ENCODE measurements around the gene PRKN. TPM values are rescaled to one million over a fixed set of nuclear protein-coding genes. Genes with fewer than 3 reads are reported as not detected.

The PRKN gene
- total and polyA plus RNA-seq, 2 donors (not counting 3 experiments of a cell fraction or from before 2014, with no cell fraction given), result 0.06 TPM; not detected in 1

- intact Hi-C loops (cut with micrococcal nuclease), result no loop called here
- no peak overlapping the region for H3K27ac ChIP-seq (ENCODE audit: insufficient read depth, low read depth, low read length)
- H3K27me3 ChIP-seq (ENCODE audit: control insufficient read depth in 2 of 2, insufficient read depth in 2 of 2, low read length in 2 of 2), result no peaks in the 10 kb centered on the region
- dilution Hi-C loops (cut with MboI; ENCODE audit: extremely low pct_ligation_motif_present, low sequenced_read_pairs), result no loop called here
- BruUV-seq (replicated peaks), result no TSS peak
- no peak overlapping the region for H2AFZ ChIP-seq (ENCODE audit: low read depth, low read length)
- no peak overlapping the region for H3K9ac ChIP-seq (replicated peaks; ENCODE audit: extremely low read depth, insufficient read depth, low read length)
- H3K79me2 ChIP-seq (ENCODE audit: control insufficient read depth, insufficient read depth, low read length), result no peaks in the 10 kb centered on the region
- no peak for FAIRE-seq
- TF ChIP-seq JUN (IDR thresholded peaks at IDR 0.05; ENCODE audit: borderline replicate concordance, insufficient read depth, insufficient read length, low read depth) (no peak), FOS (IDR thresholded peaks at IDR 0.05; ENCODE audit: borderline replicate concordance, insufficient read depth, low read length) (no peak), POLR2AphosphoS5 (IDR thresholded peaks at IDR 0.05; ENCODE audit: insufficient read depth, low read depth, low read length) (no peak), MYC (IDR thresholded peaks at IDR 0.05; ENCODE audit: low read depth, low read length) (no peak), GATA2 (IDR thresholded peaks at IDR 0.05; ENCODE audit: insufficient read depth, insufficient read length, low read depth, low read length) (no peak), EZH2 (IDR thresholded peaks at IDR 0.05; ENCODE audit: borderline replicate concordance, low read depth, low read length, severe bottlenecking) (no peak), MAX (IDR thresholded peaks at IDR 0.05; ENCODE audit: insufficient read depth, insufficient read length) (no peak), CTCF (IDR thresholded peaks at IDR 0.05; ENCODE audit: extremely low read depth in 1 of 2, insufficient read depth in 1 of 2, low read depth in 1 of 2, low read length in 2 of 2) (no peak), POLR2A (IDR thresholded peaks at IDR 0.05; ENCODE audit: low read depth, low read length) (no peak)
- no peaks in the 10 kb centered on the region for H3K9me3 ChIP-seq (replicated peaks; ENCODE audit: control insufficient read depth, insufficient read depth, low read length)
- H3K4me3 ChIP-seq (replicated peaks in 1 of 3; ENCODE audit: insufficient read depth in 1 of 3, low read depth in 1 of 3, low read length in 3 of 3), result no peak overlapping the region
- no peaks in the 10 kb centered on the region for H4K20me1 ChIP-seq (replicated peaks; ENCODE audit: control insufficient read depth, extremely low read depth, insufficient read depth, low read length)
- H3K9me1 ChIP-seq (replicated peaks; ENCODE audit: control insufficient read depth, extremely low read depth, insufficient read depth, low read length), result no peaks in the 10 kb centered on the region
- H3K36me3 ChIP-seq (ENCODE audit: control insufficient read depth in 2 of 2, extremely low read depth in 1 of 2, insufficient read depth in 2 of 2, low read length in 2 of 2), result no peaks in the 10 kb centered on the region
- POLR2A ChIA-PET, result no interaction called here
- no peak for DNase-seq (ENCODE audit: low read depth, low spot score)
- H3K4me1 ChIP-seq (ENCODE audit: control insufficient read depth, extremely low read depth, insufficient read depth, low read length), result no peaks in the 10 kb centered on the region
- no peak overlapping the region for H3K4me2 ChIP-seq (ENCODE audit: insufficient read depth, low read length)
- CTCF ChIA-PET, result no interaction called here
These were observed 708.2 kb downstream of the PRKN start for GRCh38 chr6:162019349-162019748.

All from endothelial cell of umbilical vein (primary cell).